SK-N-SH treated with all-trans-retinoic acid at 6 μM for 48 hours (cell line): ENCODE measurements around the gene RASA3.
A peak's percentile ranks its signal among the peaks of the same experiment; 100 is the strongest.
"Not testable (repeated sequence)": the region's sequence is repeated elsewhere in the genome, so short reads cannot be mapped to it uniquely, and the experiment has no call there.

Experiments
- ATAC-seq: fragments of 200-7000 bp; cut with Tn5 transposase; 3 replicates; pipeline ENCODE4 v1.9.1; 2020; ENCODE audit warnings: mild to moderate bottlenecking, moderate library complexity
- ARNTL ChIP-seq: fragments of 450-650 bp; formaldehyde crosslinking; IDR thresholded peaks from 2 replicates; pipeline ENCODE4 v1.5.0; 2020; ENCODE audit warnings: low read depth, mild to moderate bottlenecking, moderate library complexity, borderline replicate concordance
- GLIS3 ChIP-seq: fragments of 250-450 bp; sonication (Bioruptor Pico); IDR thresholded peaks from 2 replicates; pipeline ENCODE4 v1.5.0; 2020; ENCODE audit warnings: mild to moderate bottlenecking, moderate library complexity
- ISL1 ChIP-seq: fragments of 250-450 bp; sonication (Bioruptor Pico); IDR thresholded peaks from 2 replicates; pipeline ENCODE4 v2.1.2; 2022; ENCODE audit warnings: mild to moderate bottlenecking, moderate library complexity
- OSR1 ChIP-seq: fragments of 250-450 bp; sonication (Bioruptor Pico); IDR thresholded peaks from 2 replicates; pipeline ENCODE4 v1.8.0; 2022; ENCODE audit warnings: moderate library complexity, mild to moderate bottlenecking, inconsistent platforms
- PPARA ChIP-seq: fragments of 250-450 bp; sonication (Bioruptor Pico); IDR thresholded peaks from 2 replicates; pipeline ENCODE4 v1.5.0; 2020; ENCODE audit warnings: mild to moderate bottlenecking, borderline replicate concordance
- RARB ChIP-seq: fragments of 250-450 bp; sonication (Bioruptor Pico); IDR thresholded peaks from 2 replicates; pipeline ENCODE4 v1.8.0; 2021; ENCODE audit warnings: mild to moderate bottlenecking, moderate library complexity
- SNAI2 ChIP-seq: fragments of 250-450 bp; sonication (Bioruptor Pico); IDR thresholded peaks from 2 replicates; pipeline ENCODE4 v1.5.0; 2020; ENCODE audit warnings: mild to moderate bottlenecking, moderate library complexity
- TCF4 ChIP-seq: fragments of 250-450 bp; sonication (Bioruptor Pico); IDR thresholded peaks from 2 replicates; pipeline ENCODE4 v1.8.0; 2021; ENCODE audit warnings: mild to moderate bottlenecking, moderate library complexity, borderline replicate concordance
- TOX ChIP-seq: fragments of 250-450 bp; sonication (Bioruptor Pico); IDR thresholded peaks from 2 replicates; pipeline ENCODE4 v1.8.0; 2021; ENCODE audit warnings: mild to moderate bottlenecking, moderate library complexity, borderline replicate concordance
- ZC3H10 ChIP-seq: fragments of 250-450 bp; sonication (Bioruptor Pico); IDR thresholded peaks from 2 replicates; pipeline ENCODE4 v1.5.1; 2021; ENCODE audit warnings: mild to moderate bottlenecking, moderate library complexity
- ZFP3 ChIP-seq: fragments of 250-450 bp; sonication (Bioruptor Pico); IDR thresholded peaks from 2 replicates; pipeline ENCODE4 v1.5.0; 2020; ENCODE audit warnings: mild to moderate bottlenecking, moderate library complexity
- ZFP30 ChIP-seq: fragments of 450-650 bp; formaldehyde crosslinking; IDR thresholded peaks from 2 replicates; pipeline ENCODE4 v1.5.0; 2022; ENCODE audit warnings: mild to moderate bottlenecking, moderate library complexity
- ZNF565 ChIP-seq: fragments of 450-650 bp; formaldehyde crosslinking; conservative IDR thresholded peaks from 2 replicates; pipeline ENCODE4 v1.5.0; 2020; ENCODE audit warnings: low read depth, mild to moderate bottlenecking, moderate library complexity
- ZNF70 ChIP-seq: fragments of 450-650 bp; formaldehyde crosslinking; IDR thresholded peaks from 2 replicates; pipeline ENCODE4 v1.5.0; 2020; ENCODE audit warnings: mild to moderate bottlenecking, moderate library complexity
- ZNF8 ChIP-seq: fragments of 450-650 bp; formaldehyde crosslinking; IDR thresholded peaks from 2 replicates; pipeline ENCODE4 v1.5.0; 2020; ENCODE audit warnings: mild to moderate bottlenecking, moderate library complexity
- TF ChIP-seq, protein P1 (sequence below): fragments of 250-450 bp; sonication (Bioruptor Pico); IDR thresholded peaks from 2 replicates; pipeline ENCODE4 v1.5.0; 2020; ENCODE audit warnings: mild to moderate bottlenecking, moderate library complexity
- TF ChIP-seq, protein P2 (sequence below): fragments of 250-450 bp; sonication (Bioruptor Pico); IDR thresholded peaks from 2 replicates; pipeline ENCODE4 v1.5.1; 2021; ENCODE audit warnings: mild to moderate bottlenecking, moderate library complexity
- TF ChIP-seq, protein P3 (sequence below): fragments of 250-450 bp; sonication (Bioruptor Pico); IDR thresholded peaks from 2 replicates; pipeline ENCODE4 v1.8.0; 2021; ENCODE audit warnings: low read depth, mild to moderate bottlenecking, moderate library complexity, borderline replicate concordance
- TF ChIP-seq, protein P4 (sequence below): fragments of 250-450 bp; sonication (Bioruptor Pico); IDR thresholded peaks from 2 replicates; pipeline ENCODE4 v1.5.1; 2020; ENCODE audit warnings: low read depth, mild to moderate bottlenecking, moderate library complexity

The RASA3 gene

DNA sequence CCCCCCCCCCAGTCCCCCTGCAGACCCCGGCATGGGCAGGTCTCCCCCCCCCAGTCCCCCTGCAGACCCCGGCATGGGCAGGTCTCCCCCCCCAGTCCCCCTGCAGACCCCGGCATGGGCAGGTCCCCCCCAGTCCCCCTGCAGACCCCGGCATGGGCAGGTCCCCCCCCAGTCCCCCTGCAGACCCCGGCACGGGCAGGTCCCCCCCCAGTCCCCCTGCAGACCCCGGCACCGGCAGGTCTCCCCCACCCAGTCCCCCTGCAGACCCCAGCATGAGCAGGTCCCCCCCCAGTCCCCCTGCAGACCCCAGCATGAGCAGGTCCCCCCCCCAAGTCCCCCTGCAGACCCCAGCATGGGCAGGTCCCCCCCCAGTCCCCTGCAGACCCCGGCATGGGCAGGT, 703 bp upstream of the RASA3 start:
- not testable (repeated sequence) for ATAC-seq

DNA sequence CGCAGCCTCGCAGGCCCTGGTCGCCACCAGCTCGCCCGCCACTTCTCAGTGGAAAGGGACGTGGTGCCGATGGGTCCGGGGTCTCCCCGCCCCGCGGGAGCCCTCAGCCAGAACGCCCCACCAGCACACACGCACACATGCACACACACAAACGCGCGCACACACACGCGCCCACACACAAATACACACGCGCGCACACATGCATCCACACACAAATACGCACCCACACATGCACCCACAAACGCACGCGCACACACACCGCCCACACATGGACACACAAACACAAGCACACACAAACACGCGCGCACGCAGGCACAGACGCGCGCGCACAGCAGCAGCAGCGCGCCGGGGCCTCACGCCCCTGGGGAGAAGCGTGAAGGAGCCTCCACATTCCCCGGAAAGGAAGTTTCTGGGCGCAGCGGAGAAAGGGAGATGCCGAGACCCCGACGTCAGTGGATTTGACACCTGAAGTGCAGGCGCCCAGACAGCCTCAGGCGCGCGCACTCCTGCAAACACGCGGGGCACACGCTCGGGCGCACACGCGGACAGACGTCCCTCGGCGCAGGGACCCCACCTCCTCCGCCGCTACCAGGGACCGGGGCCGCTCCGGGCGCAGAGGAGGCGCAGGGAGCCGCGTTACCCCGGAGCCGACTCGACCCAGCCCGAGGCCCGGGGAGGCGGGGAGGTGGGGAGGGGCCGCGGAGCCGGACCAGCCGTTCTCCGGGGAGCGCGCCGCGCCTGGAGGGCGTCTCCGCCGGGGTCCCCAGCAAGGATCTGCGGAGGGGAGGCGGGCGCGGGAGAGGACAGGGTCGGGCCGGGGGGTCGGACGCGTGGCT, 622 bp downstream of the RASA3 start:
- ATAC-seq: peak; percentile 14
- TF ChIP-seq, protein P1, sequence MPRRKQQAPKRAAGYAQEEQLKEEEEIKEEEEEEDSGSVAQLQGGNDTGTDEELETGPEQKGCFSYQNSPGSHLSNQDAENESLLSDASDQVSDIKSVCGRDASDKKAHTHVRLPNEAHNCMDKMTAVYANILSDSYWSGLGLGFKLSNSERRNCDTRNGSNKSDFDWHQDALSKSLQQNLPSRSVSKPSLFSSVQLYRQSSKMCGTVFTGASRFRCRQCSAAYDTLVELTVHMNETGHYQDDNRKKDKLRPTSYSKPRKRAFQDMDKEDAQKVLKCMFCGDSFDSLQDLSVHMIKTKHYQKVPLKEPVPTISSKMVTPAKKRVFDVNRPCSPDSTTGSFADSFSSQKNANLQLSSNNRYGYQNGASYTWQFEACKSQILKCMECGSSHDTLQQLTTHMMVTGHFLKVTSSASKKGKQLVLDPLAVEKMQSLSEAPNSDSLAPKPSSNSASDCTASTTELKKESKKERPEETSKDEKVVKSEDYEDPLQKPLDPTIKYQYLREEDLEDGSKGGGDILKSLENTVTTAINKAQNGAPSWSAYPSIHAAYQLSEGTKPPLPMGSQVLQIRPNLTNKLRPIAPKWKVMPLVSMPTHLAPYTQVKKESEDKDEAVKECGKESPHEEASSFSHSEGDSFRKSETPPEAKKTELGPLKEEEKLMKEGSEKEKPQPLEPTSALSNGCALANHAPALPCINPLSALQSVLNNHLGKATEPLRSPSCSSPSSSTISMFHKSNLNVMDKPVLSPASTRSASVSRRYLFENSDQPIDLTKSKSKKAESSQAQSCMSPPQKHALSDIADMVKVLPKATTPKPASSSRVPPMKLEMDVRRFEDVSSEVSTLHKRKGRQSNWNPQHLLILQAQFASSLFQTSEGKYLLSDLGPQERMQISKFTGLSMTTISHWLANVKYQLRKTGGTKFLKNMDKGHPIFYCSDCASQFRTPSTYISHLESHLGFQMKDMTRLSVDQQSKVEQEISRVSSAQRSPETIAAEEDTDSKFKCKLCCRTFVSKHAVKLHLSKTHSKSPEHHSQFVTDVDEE (CRISPR knock-in tag): no peak
- no peak for TF ChIP-seq OSR1 (CRISPR knock-in tag)
- TF ChIP-seq ZNF8: no peak
- no peak for TF ChIP-seq PPARA
- no peak for TF ChIP-seq ZC3H10 (CRISPR knock-in tag)
- no peak for TF ChIP-seq TCF4 (CRISPR knock-in tag)
- TF ChIP-seq ISL1 (CRISPR knock-in tag): no peak
- no peak for TF ChIP-seq ARNTL (CRISPR knock-in tag)
- TF ChIP-seq ZNF70 (CRISPR knock-in tag): no peak
- TF ChIP-seq GLIS3: no peak
- TF ChIP-seq ZFP3 (CRISPR knock-in tag): no peak
- TF ChIP-seq, protein P2, sequence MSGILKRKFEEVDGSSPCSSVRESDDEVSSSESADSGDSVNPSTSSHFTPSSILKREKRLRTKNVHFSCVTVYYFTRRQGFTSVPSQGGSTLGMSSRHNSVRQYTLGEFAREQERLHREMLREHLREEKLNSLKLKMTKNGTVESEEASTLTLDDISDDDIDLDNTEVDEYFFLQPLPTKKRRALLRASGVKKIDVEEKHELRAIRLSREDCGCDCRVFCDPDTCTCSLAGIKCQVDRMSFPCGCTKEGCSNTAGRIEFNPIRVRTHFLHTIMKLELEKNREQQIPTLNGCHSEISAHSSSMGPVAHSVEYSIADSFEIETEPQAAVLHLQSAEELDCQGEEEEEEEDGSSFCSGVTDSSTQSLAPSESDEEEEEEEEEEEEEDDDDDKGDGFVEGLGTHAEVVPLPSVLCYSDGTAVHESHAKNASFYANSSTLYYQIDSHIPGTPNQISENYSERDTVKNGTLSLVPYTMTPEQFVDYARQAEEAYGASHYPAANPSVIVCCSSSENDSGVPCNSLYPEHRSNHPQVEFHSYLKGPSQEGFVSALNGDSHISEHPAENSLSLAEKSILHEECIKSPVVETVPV (CRISPR knock-in tag): no peak
- TF ChIP-seq, protein P3, sequence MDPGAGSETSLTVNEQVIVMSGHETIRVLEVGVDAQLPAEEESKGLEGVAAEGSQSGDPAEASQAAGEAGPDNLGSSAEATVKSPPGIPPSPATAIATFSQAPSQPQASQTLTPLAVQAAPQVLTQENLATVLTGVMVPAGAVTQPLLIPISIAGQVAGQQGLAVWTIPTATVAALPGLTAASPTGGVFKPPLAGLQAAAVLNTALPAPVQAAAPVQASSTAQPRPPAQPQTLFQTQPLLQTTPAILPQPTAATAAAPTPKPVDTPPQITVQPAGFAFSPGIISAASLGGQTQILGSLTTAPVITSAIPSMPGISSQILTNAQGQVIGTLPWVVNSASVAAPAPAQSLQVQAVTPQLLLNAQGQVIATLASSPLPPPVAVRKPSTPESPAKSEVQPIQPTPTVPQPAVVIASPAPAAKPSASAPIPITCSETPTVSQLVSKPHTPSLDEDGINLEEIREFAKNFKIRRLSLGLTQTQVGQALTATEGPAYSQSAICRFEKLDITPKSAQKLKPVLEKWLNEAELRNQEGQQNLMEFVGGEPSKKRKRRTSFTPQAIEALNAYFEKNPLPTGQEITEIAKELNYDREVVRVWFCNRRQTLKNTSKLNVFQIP: no peak
- no peak for TF ChIP-seq TOX (CRISPR knock-in tag)
- no peak for TF ChIP-seq SNAI2 (CRISPR knock-in tag)
- TF ChIP-seq ZFP30 (CRISPR knock-in tag): no peak
- TF ChIP-seq, protein P4, sequence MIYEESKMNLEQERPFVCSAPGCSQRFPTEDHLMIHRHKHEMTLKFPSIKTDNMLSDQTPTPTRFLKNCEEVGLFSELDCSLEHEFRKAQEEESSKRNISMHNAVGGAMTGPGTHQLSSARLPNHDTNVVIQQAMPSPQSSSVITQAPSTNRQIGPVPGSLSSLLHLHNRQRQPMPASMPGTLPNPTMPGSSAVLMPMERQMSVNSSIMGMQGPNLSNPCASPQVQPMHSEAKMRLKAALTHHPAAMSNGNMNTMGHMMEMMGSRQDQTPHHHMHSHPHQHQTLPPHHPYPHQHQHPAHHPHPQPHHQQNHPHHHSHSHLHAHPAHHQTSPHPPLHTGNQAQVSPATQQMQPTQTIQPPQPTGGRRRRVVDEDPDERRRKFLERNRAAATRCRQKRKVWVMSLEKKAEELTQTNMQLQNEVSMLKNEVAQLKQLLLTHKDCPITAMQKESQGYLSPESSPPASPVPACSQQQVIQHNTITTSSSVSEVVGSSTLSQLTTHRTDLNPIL (CRISPR knock-in tag): no peak
- no peak for TF ChIP-seq ZNF565 (CRISPR knock-in tag)
- TF ChIP-seq, all 23 proteins: peak for 0

DNA sequence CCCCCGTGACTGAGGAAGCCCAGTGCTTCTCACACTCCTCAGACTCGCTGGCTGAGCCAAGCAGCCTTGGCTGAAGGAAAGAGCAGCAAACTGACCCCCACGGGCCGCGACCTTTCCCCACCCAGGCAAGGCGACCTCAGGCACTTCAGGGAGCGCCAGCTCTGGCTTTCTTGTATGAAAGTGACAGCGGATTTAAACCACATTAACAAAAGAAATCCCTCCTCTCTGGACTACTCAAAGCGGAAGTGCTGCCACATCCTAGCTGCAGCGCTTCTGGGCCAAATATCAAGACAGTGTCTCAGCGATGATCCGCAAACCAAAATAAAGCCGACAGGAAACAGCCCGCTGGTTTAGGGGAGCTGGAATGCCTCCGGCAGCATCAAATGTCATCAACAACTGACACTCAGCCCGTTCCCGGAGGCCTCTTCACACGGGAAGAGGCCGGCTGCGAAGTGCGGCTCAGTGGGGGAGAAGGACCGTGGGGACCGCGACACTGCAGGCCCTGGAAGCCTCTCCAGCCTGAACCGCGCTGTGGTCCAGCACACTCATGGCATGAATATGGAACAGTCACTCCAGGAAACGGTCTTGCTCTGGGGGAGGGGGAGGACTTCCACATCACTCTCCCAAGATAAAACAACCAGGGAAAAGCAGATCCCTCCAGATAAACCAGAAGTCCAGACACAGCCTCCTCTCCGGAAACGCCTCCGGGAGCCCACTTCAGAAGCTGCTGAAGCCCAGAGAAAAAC, 1.4 kb downstream of the RASA3 start:
- ATAC-seq: peak; percentile 64
- no peak for TF ChIP-seq RARB (CRISPR knock-in tag)
- TF ChIP-seq, protein P1 (CRISPR knock-in tag): 0 out of 2 replicates have a peak, but pooled peaks have one; percentile 32
- TF ChIP-seq, all 23 proteins: peak for 1
